Measurements from ENCODE around the gene PPP2R3A.

GRCh38 chr3:135995766-135996165 is 30.2 kb downstream of the PPP2R3A start:
- TF ChIP-seq, protein P1, sequence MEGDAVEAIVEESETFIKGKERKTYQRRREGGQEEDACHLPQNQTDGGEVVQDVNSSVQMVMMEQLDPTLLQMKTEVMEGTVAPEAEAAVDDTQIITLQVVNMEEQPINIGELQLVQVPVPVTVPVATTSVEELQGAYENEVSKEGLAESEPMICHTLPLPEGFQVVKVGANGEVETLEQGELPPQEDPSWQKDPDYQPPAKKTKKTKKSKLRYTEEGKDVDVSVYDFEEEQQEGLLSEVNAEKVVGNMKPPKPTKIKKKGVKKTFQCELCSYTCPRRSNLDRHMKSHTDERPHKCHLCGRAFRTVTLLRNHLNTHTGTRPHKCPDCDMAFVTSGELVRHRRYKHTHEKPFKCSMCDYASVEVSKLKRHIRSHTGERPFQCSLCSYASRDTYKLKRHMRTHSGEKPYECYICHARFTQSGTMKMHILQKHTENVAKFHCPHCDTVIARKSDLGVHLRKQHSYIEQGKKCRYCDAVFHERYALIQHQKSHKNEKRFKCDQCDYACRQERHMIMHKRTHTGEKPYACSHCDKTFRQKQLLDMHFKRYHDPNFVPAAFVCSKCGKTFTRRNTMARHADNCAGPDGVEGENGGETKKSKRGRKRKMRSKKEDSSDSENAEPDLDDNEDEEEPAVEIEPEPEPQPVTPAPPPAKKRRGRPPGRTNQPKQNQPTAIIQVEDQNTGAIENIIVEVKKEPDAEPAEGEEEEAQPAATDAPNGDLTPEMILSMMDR (IDR thresholded peaks at IDR 0.05; ENCODE audit: borderline replicate concordance, extremely low read depth, low read length, poor library complexity, severe bottlenecking), result no peak
- TF ChIP-seq EZH2 (IDR thresholded peaks at IDR 0.05; ENCODE audit: borderline replicate concordance, low read depth, low read length, severe bottlenecking), result no peak
